DOHH2 (cell line): ENCODE results near the gene SPAG6.

Experiments
- H3F3A ChIP-seq: fragments of 200-600 bp; sonication (generic), shearing (Covaris generic); 2 replicates; pipeline ENCODE4 v1.6.0; 2016; ENCODE audit warnings: antibody characterized with exemption, mild to moderate bottlenecking; ENCODE audit not compliant: control insufficient read depth, insufficient read depth
- H3K27ac ChIP-seq: fragments of 200-600 bp; sonication (generic); 2 replicates; pipeline ENCODE4 v1.5.1; 2014; ENCODE audit warnings: low read depth, mild to moderate bottlenecking, low read length, moderate library complexity
- H3K27me3 ChIP-seq: fragments of 200-600 bp; sonication (generic); 2 replicates; pipeline ENCODE4 v1.6.1; 2014; ENCODE audit warnings: mild to moderate bottlenecking, low read length, mixed read lengths; ENCODE audit not compliant: control insufficient read depth
- H3K36me3 ChIP-seq: fragments of 200-600 bp; sonication (generic); 2 replicates; pipeline ENCODE4 v1.6.1; 2014; ENCODE audit warnings: mild to moderate bottlenecking, low read length, moderate library complexity, mixed read lengths; ENCODE audit not compliant: control insufficient read depth
- H3K4me1 ChIP-seq: fragments of 200-600 bp; sonication (generic); 2 replicates; pipeline ENCODE4 v1.6.1; 2014; ENCODE audit warnings: mild to moderate bottlenecking, low read length, mixed read lengths; ENCODE audit not compliant: control insufficient read depth
- H3K4me2 ChIP-seq: fragments of 200-600 bp; sonication (generic); 2 replicates; pipeline ENCODE4 v1.6.0; 2014; ENCODE audit warnings: mild to moderate bottlenecking, low read length, moderate library complexity
- H3K4me3 ChIP-seq: fragments of 200-600 bp; sonication (generic); 2 replicates; pipeline ENCODE4 v1.5.1; 2014; ENCODE audit warnings: mild to moderate bottlenecking, low read length, mixed read lengths
- H3K79me2 ChIP-seq: fragments of 200-600 bp; sonication (generic); 2 replicates; pipeline ENCODE4 v1.6.1; 2014; ENCODE audit warnings: mild to moderate bottlenecking, low read length, mixed read lengths; ENCODE audit not compliant: control insufficient read depth
- H3K9me2 ChIP-seq: fragments of 200-600 bp; sonication (generic); replicated peaks from 2 replicates; pipeline ENCODE4 v1.6.1; 2014; ENCODE audit warnings: mild to moderate bottlenecking, low read length, mixed read lengths; ENCODE audit not compliant: control insufficient read depth
- H3K9me3 ChIP-seq: fragments of 200-600 bp; sonication (generic); 2 replicates; pipeline ENCODE4 v1.6.1; 2014; ENCODE audit warnings: antibody characterized with exemption, low read length, mixed read lengths; ENCODE audit not compliant: control insufficient read depth, insufficient read depth
- H4K20me1 ChIP-seq: fragments of 200-600 bp; sonication (generic); 2 replicates; pipeline ENCODE4 v1.6.0; 2014; ENCODE audit warnings: low read depth, mild to moderate bottlenecking, antibody characterized with exemption, low read length, moderate library complexity; ENCODE audit not compliant: control insufficient read depth, insufficient read depth
- CTCF ChIP-seq: fragments of 200-600 bp; sonication (generic); IDR thresholded peaks from one replicate; pipeline ENCODE4 v1.5.1; 2014; ENCODE audit warnings: antibody characterized with exemption, mild to moderate bottlenecking, low read depth, low read length; ENCODE audit not compliant: poor library complexity, severe bottlenecking
- EZH2phosphoT487 ChIP-seq: fragments of 200-600 bp; sonication (generic); IDR thresholded peaks from 2 replicates; pipeline ENCODE4 v1.6.1; 2017; ENCODE audit warnings: borderline replicate concordance, mild to moderate bottlenecking, antibody characterized with exemption, low read length, moderate library complexity, mixed read lengths

SPAG6 gene

DNA sequence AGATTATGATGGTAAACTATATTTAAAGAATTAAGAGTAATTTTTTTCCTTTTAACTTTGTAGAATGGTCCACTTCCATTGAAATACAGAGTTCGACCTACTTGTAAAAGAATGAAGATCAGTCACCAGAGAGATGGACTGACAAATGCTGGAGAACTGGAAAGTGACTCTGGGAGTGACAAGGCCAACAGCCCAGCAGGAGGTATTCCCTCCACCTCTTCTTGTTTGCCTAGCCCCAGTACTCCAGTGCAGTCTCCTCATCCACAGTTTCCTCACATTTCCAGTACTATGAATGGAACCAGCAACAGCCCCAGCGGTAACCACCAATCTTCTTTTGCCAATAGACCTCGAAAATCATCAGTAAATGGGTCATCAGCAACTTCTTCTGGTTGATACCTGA is 16.1 kb upstream of the SPAG6 start:
- H3K79me2 ChIP-seq, result no peaks in the 10 kb centered on the region
- H3K4me3 ChIP-seq, result no peak overlapping the region
- H3K27me3 ChIP-seq, result peaks cover 45% of the 10 kb centered on the region
- H3K36me3 ChIP-seq, result peaks cover 4% of the 10 kb centered on the region; the same call in 1 of the 2 replicates
- H4K20me1 ChIP-seq, result peaks cover 7% of the 10 kb centered on the region; the same call in 1 of the 2 replicates
- H3K27ac ChIP-seq, result no peak overlapping the region
- TF ChIP-seq CTCF, result no peak
- TF ChIP-seq EZH2phosphoT487, result no peak
- peaks cover 24% of the 10 kb centered on the region for H3K4me1 ChIP-seq
- no peak overlapping the region for H3K4me2 ChIP-seq
- H3K9me2 ChIP-seq, result no peaks in the 10 kb centered on the region
- no peaks in the 10 kb centered on the region for H3K9me3 ChIP-seq
- peaks cover 43% of the 10 kb centered on the region for H3F3A ChIP-seq

- Histone ChIP-seq H3K27me3 (peaks cover 50% of the 10 kb centered on the region), H3K27ac (no peak overlapping the region)
Measured at GRCh38 chr10:22332116-22332692, 13.1 kb upstream of the SPAG6 start.

DNA sequence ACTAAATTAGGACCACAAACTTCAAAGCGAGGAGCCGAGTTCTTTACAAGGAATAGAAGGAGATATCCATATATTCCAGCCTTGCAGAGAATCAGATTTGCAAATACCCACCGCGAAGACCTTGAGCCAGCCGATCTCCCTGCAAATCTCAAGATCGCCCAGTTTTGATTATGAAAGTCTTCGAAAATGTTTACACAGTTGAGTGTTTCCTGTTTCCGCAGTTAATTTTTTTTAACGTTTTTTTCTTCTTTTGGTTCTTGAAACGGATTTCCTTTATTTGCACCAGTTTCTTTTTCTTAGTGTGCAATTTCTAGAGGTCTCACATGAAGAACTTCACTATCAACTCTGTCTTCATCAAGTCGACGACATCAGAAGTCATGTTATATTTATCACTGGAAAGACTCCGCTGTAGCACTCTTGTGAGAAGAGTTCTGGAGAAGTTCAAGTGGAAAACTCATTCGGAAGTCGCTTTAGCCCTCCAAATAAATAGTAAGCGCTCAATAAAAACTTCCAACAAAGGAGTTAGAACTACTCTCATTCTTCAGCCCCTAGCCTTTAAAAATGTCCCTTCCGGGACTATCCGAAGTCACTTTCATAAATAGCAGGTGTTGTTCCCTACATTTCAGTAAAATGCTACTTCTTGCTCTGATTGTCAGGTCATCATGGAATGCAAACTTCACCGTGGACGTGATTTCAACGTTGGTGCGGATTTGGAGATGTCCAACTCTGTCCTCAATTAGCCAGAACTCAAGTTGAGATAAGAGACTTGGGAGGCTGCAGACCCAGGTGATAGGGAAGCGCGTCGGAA is 11.9 kb upstream of the SPAG6 start:
- Histone ChIP-seq H3K4me3 (peak overlapping the region; percentile 32), H3K9me2 (no peaks in the 10 kb centered on the region), H3K9me3 (no peaks in the 10 kb centered on the region), H3K4me1 (peaks cover 32% of the 10 kb centered on the region), H3K36me3 (peaks cover 4% of the 10 kb centered on the region; the same call in 1 of the 2 replicates), H3K4me2 (peak overlapping the region; percentile 50), H3K79me2 (no peaks in the 10 kb centered on the region), H3K27me3 (peaks cover 61% of the 10 kb centered on the region), H3F3A (peaks cover 26% of the 10 kb centered on the region), H4K20me1 (no peaks in the 10 kb centered on the region), H3K27ac (no peak overlapping the region)
- TF ChIP-seq CTCF (no peak), EZH2phosphoT487 (no peak)

More at GRCh38 chr10:22332116-22332692, 13.1 kb upstream of the SPAG6 start:
- no peaks in the 10 kb centered on the region for H3K9me3 ChIP-seq
- H4K20me1 ChIP-seq, result no peaks in the 10 kb centered on the region
- no peaks in the 10 kb centered on the region for H3K9me2 ChIP-seq
- no peak overlapping the region for H3K4me3 ChIP-seq
- H3F3A ChIP-seq, result peaks cover 27% of the 10 kb centered on the region
- H3K79me2 ChIP-seq, result no peaks in the 10 kb centered on the region
- peaks cover 29% of the 10 kb centered on the region for H3K4me1 ChIP-seq
- H3K4me2 ChIP-seq, result no peak overlapping the region
- TF ChIP-seq EZH2phosphoT487 (no peak), CTCF (no peak)
- H3K36me3 ChIP-seq, result peaks cover 4% of the 10 kb centered on the region; the same call in 1 of the 2 replicates
